ENCODE results near the gene GREM2.

The GREM2 gene

DNA sequence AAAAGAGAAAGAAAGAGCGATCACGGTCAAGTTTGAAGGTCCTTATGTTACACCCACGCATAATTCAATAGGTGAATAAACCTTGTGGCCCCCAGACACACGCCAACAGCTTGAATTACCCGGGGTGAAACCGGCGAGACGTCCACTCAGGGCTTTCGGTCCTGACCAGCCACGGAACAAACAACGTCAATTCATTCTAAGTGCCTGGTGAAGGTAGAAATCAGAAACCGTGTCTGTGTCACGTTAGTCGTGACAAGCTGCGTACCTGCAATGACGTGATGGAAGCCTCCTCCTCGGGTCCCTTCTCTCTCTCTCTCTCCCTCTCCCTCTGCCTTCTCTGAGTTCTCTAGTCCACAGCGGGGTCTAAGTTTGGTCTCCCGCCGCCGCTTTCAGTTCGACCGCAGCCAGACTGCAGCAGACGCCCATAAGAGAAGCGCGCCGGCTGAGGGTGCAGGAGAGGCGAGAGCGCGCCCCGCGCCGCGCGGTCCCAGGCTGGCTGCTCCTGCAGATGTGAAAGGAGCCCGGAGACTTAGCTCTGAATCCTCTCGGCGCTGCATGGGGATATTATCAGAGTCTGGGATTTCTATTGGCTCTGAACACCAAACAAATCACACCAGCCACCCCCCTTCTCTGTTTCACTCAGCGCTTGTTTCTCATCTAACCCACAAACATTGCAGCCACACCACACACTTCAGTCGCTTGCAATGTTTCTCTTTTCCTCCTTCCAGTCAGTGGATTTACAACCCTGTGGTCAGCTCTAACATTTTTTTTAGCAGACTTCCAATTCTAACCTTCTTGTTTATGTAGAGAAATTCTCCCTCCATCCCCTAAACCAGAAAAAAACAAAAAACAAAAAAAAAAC lies at the start of gene GREM2:
TSS of gene GREM2 (minus strand) at position 537 of the 862 bp plus-strand sequence. CDS start 118,680 bp downstream, outside the sequence.
- no peak for DNase-seq

DNA sequence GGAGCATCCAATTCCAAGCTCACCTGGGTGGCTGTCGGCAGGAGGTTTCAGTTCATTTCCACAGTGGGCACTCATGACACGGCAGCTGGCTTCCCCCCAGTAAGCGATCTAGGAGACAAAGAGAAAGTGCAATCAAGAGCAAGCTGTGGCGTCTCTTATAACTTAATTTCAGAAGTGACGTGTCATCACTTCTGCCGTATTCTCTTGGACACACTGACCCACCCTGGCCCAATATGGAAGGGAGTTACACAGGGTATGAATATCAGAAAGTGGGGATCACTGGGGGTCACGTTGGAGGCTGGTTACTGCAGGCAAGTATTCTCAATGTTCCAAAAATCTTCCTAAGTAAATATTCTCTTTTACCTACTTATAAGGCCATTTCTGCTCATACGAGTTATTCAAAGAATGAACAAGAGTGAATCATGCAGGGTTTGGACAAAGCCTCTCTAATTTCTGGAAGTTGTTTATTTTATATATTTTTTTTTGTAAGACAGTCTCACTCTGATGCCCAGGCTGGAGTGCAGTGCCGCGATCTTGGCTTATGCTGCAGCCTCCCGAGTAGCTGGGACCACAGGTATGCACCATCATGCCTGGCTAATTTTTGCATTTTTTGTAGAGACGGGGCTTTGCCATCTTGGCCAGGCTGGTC lies 46.5 kb upstream of the GREM2 start:
- no peak for DNase-seq

DNA sequence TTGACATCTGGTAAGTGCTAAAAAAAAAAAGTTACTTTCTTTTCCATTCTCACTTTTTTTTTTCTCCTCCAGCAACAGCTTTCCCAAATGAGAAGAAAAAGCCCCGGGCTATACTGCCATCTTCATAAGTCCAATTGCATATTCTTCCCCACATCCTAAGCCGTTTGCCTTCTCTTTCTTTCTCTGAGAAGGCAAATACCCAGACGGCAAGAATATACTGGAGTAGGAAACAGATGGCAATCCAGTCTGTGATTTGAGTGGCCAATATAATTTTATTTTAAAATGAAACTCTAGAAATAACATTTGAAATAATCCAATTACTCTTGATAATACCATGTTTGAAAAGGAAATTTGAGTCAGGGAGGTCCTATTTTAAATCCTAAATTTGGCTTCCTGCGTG lies 44.6 kb upstream of the GREM2 start:
- no peak for DNase-seq

DNA sequence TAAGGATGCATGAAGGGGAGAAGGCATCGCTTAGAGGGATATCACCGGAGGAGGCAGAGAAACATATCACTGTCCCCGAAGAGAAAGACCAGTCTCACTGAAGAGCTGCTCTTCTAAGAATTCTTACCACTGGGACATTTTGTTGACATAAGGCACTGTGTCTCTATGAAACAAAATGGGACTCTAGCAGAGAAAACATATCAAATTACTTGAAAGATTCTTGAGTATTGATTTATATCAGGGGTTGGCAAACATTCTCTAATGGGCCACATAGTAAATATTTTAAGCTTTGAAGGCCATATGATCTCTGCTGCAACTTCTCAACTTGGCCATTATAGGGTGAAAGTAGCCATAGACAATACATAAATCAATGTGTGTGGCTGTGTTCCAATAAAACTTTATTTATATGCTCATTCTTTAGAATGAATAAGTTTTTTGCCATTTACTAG lies 41.0 kb upstream of the GREM2 start:
- DNase-seq: no peak

DNA sequence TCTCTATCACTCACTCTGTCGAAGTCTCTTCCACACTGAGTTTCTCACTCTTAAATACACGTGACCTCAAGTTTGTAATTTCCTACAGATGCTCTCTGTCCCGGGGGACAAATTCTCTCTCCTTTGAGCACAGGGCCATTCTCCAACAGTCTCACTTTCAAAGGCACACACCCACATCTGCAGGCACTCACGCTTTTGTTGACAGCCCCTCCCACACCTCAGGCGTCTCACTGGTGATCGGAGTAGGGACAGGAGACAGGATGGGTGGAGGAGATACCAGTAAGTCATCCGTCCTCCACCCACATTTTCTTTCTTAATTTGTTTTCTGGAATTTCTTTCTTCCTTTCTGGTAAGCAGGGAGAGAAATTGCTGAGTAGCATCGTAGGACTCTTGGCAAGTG lies 40.6 kb upstream of the GREM2 start:
- DNase-seq: no peak

DNA sequence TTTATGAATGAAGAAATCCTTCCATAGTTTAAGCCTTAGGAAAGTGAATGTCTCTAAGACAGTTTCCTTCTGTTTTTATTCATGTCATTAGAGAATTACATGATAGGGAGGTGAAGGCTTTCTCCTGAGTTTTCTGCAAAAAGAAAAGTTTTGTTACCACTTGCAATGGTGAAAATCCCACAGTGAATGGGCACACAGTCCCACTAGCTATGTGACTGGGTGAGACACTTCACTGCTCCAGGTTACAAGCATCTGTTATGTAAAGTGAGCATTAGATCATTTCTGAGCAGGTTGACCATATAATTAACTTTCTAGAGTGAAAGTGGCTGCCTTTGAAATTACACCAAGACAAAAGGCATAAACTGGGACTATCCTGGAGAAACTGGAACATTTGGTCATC lies 38.9 kb upstream of the GREM2 start:
- no peak for DNase-seq

DNA sequence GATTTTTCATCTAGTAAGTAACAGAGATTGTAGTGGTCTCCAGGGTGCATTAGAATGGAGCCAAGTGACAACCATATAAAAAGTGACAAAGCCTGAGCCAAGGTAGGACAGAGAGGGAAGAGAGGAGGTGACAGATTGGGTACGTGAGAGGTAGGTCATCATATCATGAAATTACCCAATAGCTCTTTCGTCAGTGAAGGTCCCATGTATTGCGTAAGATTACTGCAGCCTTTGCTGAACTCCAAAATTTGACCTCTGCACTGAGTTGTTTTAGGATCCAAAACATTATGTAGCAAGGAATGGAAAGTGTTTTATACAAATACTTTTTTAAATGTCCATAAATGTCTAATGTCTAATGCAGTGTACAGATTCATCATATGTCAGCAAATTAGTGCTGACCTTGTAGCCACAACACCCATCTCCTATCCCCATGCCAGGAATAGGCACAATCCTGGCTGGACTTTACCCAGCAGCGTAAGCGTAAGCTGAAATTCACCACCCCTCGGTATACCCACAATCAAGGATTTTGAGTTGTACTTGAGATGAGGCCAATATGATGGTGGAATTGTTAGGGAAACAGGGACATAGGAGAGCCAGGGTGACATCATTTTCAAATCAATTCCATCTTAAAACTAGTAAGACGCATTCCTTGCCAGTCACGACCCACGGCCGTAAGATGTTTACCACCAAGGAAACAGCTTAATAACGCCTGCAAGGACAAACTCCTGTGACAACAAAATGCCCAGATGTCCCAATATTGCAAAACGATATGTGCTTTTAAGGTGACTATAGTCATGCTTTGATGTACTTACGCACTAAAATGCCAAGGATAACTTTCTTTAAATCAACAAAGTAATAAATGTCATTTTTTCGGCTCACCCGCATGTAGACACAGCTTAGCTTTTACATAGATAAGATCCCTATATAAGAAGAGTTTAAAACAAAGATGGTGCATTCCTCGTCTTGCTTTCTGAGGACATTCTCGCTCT lies 38.1 kb upstream of the GREM2 start:
- no peak for DNase-seq

DNA sequence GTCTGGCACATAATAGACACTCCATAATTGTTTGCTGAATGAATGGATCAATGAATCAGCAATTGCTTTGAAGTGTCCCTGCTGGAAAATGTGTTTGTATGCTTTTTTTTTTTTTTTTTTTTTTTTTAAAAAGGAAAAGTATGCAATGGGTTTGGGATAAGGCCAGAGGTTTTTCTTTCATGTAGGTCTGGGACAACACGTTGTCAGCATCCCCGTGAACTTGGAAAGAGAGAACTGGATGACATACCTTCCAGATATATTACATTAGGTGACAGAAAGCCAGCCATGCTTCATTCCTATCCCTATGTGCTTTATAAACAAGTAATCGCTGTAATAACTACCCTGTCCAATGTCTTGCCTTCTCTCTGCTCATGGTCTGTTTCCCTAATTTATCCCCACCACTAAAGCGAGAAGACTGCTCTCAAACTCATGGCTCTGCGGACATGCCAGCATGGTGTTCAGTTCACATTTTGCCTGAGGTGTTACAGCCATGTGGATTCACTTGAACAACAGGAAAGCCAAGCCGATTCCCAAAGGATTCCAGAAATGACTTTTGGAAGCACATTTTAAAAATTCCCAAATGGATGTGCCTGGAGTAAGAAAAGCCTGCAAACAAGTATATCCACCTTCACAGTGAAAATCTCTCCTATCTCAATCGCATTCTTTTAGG lies 34.8 kb upstream of the GREM2 start:
- no peak for DNase-seq

DNA sequence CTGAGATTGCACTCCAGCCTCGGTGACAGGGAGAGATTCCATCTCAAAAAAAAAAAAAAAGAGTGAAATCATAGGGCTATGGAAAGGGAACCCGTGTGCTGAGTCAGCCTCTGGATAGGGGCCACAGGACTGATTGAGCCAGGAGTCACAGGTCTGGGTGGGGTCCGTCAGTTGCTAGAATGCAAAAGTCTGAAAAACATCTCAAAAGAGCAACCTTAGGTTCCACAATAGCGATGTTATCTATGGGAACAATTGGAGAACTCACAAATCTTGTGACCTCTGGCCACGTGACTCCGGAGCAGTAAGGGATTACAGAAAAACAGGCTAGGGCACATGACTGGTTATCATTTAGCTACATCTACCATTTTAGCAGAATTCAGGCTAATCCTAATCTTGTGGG lies 32.8 kb upstream of the GREM2 start:
- DNase-seq: no peak

DNA sequence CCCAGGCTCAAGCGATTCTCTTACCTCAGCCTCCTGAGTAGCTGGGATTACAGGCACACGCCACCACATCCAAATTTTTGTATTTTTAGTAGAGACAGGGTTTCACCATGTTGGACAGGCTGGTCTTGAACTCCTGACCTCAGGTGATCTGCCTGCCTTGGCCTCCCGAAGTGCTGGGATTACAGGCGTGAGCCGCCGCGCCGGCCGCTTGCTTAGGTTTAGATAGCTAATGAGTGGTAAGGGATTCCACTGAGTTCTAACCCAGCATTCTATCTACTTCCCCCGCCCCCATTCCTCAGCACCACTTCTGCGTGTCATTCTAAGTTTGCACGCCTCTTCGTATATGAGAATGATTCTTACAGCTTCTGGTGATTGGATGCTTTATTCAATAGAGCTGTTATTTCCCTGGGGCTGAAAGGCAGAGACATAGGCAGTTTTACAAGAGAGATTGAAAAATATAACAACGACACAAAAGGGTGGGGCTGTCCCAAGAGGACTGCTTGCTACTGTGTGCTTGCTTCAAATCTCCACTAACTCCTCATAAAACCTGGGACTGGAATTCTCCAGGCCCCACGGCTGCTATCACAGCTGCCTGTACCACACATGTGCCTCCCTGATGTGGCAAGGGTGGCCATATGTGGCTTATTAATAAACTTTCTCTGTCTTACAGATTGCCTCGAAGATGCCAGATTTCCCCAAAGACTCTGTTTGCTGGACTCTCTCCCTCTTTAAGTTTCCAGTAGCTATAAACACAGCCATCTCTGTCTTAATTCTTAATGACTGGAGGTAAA lies 23.7 kb upstream of the GREM2 start:
- DNase-seq: no peak

DNA sequence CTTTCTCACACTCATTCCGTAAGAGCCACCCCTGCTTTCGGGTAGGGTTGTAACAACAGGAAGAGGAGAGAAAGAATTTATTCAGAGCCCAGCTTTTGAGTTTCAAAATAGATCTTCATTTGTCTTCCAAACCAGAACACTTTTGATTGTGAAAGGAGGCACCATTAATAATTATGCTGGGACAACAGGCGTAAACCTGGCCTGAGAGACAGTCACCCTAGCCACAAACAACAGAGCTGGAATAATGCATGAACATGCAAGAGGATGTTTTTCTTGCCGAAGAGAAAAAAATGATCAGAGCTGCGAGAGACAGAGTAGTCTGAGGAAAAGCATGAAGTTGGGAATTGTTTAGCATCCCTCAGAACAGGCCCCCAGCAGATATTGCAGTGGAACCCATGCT lies 18.5 kb upstream of the GREM2 start:
- no peak for DNase-seq

DNA sequence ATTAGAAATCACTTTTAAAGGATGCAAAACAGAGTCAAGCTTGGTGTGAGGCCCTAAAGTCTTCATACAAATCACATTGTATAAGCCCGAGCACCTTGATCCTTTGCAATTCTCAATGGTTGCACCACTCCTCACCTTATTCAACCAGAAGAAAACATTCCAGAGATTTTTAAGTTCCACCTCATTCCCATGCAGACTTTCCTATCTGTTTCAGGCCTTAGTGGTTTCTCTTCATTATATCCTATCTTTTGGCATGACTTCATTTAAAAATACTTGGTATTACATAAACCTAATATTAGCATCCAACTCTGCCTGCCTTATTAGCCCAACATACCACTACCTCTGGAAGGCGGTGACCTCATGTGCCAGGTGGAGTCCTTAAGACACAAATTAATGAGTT lies 9.3 kb upstream of the GREM2 start:
- no peak for DNase-seq

DNA sequence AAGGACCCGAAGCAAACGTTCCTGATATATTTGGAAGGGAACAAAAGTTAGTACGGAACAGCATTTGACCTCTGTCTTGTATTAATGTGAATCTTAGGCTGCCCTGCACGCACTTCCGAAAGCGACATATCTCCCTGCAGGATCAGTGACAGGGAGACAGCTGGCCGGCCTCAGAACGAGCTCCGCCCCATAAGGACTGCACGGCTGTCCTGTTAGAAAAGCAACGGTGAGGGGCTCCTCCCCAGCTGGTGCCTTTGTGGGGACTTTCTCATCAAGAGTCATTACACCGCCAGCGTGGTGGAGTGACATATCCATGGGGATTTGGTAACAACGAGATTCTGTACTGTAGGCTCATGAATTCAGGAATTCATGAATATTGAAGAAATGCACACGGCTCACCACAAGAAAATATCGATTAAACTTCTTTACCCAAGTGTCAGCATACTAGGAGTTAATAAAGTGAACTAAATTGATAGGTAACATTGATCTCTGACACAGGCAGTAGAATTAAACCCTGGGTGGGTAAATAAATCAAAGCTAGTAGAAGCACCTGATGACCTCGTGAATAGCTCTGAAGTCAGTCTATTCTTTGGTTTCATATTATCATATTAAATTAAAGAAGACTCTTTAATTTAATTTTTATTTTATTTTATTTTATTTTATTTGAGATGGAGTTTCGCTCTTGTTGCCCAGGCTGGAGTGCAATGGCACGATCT lies 8.1 kb upstream of the GREM2 start:
- DNase-seq: no peak

DNA sequence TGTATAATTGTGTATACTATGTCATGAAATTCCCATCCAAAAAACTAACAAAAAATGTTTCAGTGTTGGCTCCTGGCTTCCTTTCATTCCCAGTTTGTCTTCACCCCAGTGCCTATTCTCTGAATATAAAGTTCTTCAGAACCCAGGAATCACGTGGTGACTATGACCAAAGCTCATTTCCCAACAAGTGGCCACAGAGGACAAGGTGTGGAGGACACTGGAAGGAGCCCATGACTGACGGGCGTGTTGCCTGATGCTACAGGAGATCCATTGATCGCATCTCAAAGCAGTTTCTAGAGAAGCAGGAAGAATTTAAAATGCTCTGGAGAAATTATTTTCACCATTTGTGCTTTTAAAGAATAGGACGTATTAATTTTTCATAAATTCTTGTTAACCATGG lies 7.4 kb upstream of the GREM2 start:
- DNase-seq: no peak

DNA sequence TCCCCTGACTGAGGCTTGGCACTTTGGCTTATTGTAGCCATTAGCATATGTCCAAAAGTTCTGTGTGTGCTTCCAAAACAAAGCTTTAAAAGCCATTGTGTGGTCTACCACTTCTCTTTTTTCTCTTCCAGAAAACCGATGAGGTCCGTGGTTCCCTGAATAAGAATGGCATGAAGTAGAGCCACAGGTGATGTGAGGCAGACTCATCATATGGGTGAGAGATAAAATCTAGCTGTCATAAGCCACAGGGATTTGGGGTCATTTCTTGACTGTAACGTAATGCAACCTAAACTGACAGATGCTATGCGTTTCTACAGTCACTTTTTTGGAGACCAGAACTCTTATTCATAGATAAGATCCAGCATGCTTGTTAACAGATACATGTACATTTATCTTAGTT lies 7.0 kb upstream of the GREM2 start:
- no peak for DNase-seq

DNA sequence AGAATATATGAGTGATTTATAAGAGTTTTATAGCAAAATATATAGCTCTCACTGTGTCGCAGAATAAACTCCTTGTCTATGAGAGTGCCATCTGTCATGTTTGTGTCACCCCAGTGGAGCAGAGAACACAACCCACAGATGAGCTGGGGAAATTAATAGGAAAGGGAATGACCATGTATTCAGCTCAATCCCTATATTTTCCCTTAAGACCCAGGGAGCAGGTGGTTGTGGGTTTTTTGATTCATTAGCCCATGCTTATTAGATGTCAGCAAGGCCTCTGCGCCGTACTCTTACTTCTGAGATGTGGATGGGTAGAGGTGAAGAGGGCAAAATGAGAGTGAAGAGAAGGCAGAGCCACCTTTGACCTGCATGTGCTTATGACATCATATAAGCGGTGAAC lies 4.1 kb upstream of the GREM2 start:
- no peak for DNase-seq

DNA sequence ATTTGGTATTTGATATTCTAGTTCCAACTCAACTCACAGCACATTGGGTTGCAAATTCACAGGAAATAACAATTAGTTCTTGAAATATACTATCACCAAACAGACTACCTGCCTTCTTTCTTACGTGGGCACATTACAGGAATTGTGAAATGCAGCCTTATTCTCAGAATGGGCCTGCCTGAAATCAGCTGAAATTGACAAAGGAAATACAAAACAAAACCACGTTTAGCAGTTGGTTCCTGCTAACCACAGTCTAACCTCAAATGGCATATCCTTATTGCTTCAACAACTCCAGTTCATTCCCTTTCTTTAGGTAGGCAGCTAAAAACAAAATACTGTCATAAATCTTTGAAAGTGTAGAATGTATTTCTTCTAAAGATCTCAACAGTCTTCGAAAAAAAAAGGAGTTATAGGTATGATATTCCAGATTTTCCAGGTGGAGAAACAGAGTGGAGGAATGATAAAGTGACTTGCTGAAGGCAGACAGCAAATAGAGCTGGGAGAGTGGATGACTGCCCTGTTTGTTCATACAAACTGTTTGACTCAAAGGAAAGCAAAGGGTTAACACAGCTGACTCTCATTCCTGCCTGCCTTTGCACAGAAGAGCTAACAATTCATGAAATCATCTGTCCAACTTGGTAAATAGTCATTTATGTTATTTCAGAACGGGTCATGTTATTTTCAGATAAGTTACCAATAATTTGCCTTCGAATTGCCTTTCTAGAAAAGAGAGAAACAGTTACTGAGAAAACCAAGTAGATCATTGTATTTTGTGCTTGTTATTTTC lies 1.6 kb upstream of the GREM2 start:
- DNase-seq: no peak

DNA sequence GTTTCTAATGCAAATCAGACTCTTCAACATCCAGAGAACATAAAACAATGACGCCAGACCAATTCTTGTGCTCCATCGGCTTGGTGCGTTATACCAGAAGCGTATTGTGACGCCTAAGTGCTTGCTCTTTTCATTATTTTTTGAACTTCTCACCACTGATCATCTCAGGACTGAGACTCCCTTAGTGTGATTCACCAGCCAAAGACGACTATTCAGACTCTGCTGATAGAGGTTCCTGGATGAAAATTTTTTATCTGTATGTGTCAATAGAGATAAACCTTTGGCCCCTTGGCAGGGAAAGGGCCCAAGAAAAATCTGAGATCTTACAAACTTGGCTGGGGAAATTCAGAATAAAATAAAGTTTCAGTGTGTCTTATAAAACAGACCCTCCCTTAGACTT lies 856 bp upstream of the GREM2 start:
- no peak for DNase-seq

DNA sequence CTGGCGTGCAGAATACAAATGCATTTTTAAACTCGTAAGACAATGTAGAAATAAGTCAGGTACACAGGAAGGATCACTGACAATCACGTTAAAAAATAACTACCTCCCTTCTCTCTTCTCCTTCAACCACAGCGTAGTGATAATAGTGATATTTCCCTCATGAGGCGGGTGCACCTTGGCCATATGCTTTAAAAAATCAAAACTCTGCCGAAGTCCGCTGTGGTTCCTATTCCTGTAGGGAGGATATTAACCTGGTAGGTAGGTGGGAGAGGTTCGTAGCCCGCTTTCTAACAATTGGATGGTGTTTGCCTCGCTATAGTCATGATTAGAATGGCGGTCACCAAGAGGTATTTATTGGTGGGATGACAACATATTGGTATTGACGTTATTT lies 732 bp downstream of the GREM2 start:
- DNase-seq: no peak

DNA sequence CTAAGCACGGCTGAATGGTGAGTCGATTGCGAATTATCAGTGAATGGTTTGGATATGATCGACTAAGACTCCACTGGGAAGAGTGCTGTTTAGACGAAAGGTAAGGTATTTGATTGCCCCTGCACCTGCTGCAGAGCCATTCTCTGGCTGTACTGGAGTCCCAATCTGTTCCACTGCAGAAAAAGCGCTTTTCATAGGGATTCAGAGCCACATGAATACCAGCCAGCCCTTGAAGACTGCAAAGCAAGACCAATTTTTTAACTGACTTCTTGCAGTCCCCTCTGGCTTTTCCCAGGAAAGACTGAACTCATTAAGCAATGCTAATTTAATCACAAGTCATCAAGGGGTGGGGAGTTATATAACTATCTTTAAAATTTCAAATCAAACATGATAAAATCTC lies 1.3 kb downstream of the GREM2 start:
- no peak for DNase-seq
